SK-N-SH treated with all-trans-retinoic acid at 6 μM for 48 hours (cell line): Measurements from ENCODE around the gene SORL1.

Experiments used
- ATAC-seq: fragments of 200-7000 bp; cut with Tn5 transposase; 3 replicates; pipeline ENCODE4 v1.9.1; 2020; ENCODE audit warnings: mild to moderate bottlenecking, moderate library complexity
- ARNTL ChIP-seq: fragments of 450-650 bp; formaldehyde crosslinking; IDR thresholded peaks from 2 replicates; pipeline ENCODE4 v1.5.0; 2020; ENCODE audit warnings: low read depth, mild to moderate bottlenecking, moderate library complexity, borderline replicate concordance
- CSDC2 ChIP-seq: fragments of 250-450 bp; sonication (Bioruptor Pico); IDR thresholded peaks from 2 replicates; pipeline ENCODE4 v1.5.0; 2020; ENCODE audit warnings: mild to moderate bottlenecking, moderate library complexity
- ESRRG ChIP-seq: fragments of 250-450 bp; sonication (Bioruptor Pico); IDR thresholded peaks from 2 replicates; pipeline ENCODE4 v1.6.1; 2021; ENCODE audit warnings: mild to moderate bottlenecking
- GLIS3 ChIP-seq: fragments of 250-450 bp; sonication (Bioruptor Pico); IDR thresholded peaks from 2 replicates; pipeline ENCODE4 v1.5.0; 2020; ENCODE audit warnings: mild to moderate bottlenecking, moderate library complexity
- ISL1 ChIP-seq: fragments of 250-450 bp; sonication (Bioruptor Pico); IDR thresholded peaks from 2 replicates; pipeline ENCODE4 v2.1.2; 2022; ENCODE audit warnings: mild to moderate bottlenecking, moderate library complexity
- OSR1 ChIP-seq: fragments of 250-450 bp; sonication (Bioruptor Pico); IDR thresholded peaks from 2 replicates; pipeline ENCODE4 v1.8.0; 2022; ENCODE audit warnings: moderate library complexity, mild to moderate bottlenecking, inconsistent platforms
- PPARA ChIP-seq: fragments of 250-450 bp; sonication (Bioruptor Pico); IDR thresholded peaks from 2 replicates; pipeline ENCODE4 v1.5.0; 2020; ENCODE audit warnings: mild to moderate bottlenecking, borderline replicate concordance
- RARB ChIP-seq: fragments of 250-450 bp; sonication (Bioruptor Pico); IDR thresholded peaks from 2 replicates; pipeline ENCODE4 v1.8.0; 2021; ENCODE audit warnings: mild to moderate bottlenecking, moderate library complexity
- TCF4 ChIP-seq: fragments of 250-450 bp; sonication (Bioruptor Pico); IDR thresholded peaks from 2 replicates; pipeline ENCODE4 v1.8.0; 2021; ENCODE audit warnings: mild to moderate bottlenecking, moderate library complexity, borderline replicate concordance
- TOX ChIP-seq: fragments of 250-450 bp; sonication (Bioruptor Pico); IDR thresholded peaks from 2 replicates; pipeline ENCODE4 v1.8.0; 2021; ENCODE audit warnings: mild to moderate bottlenecking, moderate library complexity, borderline replicate concordance
- ZC3H10 ChIP-seq: fragments of 250-450 bp; sonication (Bioruptor Pico); IDR thresholded peaks from 2 replicates; pipeline ENCODE4 v1.5.1; 2021; ENCODE audit warnings: mild to moderate bottlenecking, moderate library complexity
- ZFP3 ChIP-seq: fragments of 250-450 bp; sonication (Bioruptor Pico); IDR thresholded peaks from 2 replicates; pipeline ENCODE4 v1.5.0; 2020; ENCODE audit warnings: mild to moderate bottlenecking, moderate library complexity
- ZFP30 ChIP-seq: fragments of 450-650 bp; formaldehyde crosslinking; IDR thresholded peaks from 2 replicates; pipeline ENCODE4 v1.5.0; 2022; ENCODE audit warnings: mild to moderate bottlenecking, moderate library complexity
- ZNF70 ChIP-seq: fragments of 450-650 bp; formaldehyde crosslinking; IDR thresholded peaks from 2 replicates; pipeline ENCODE4 v1.5.0; 2020; ENCODE audit warnings: mild to moderate bottlenecking, moderate library complexity
- ZNF8 ChIP-seq: fragments of 450-650 bp; formaldehyde crosslinking; IDR thresholded peaks from 2 replicates; pipeline ENCODE4 v1.5.0; 2020; ENCODE audit warnings: mild to moderate bottlenecking, moderate library complexity
- TF ChIP-seq, protein P1 (sequence below): fragments of 250-450 bp; sonication (Bioruptor Pico); IDR thresholded peaks from 2 replicates; pipeline ENCODE4 v1.8.0; 2021; ENCODE audit warnings: low read depth, mild to moderate bottlenecking, moderate library complexity, borderline replicate concordance
- TF ChIP-seq, protein P2 (sequence below): fragments of 250-450 bp; sonication (Bioruptor Pico); IDR thresholded peaks from 2 replicates; pipeline ENCODE4 v1.5.1; 2021; ENCODE audit warnings: mild to moderate bottlenecking, moderate library complexity
- TF ChIP-seq, protein P3 (sequence below): fragments of 250-450 bp; sonication (Bioruptor Pico); IDR thresholded peaks from 2 replicates; pipeline ENCODE4 v1.5.0; 2020; ENCODE audit warnings: mild to moderate bottlenecking, moderate library complexity
- TF ChIP-seq, protein P4 (sequence below): fragments of 250-450 bp; sonication (Bioruptor Pico); IDR thresholded peaks from 2 replicates; pipeline ENCODE4 v1.8.0; 2020; ENCODE audit warnings: mild to moderate bottlenecking, moderate library complexity, borderline replicate concordance

The SORL1 gene

DNA sequence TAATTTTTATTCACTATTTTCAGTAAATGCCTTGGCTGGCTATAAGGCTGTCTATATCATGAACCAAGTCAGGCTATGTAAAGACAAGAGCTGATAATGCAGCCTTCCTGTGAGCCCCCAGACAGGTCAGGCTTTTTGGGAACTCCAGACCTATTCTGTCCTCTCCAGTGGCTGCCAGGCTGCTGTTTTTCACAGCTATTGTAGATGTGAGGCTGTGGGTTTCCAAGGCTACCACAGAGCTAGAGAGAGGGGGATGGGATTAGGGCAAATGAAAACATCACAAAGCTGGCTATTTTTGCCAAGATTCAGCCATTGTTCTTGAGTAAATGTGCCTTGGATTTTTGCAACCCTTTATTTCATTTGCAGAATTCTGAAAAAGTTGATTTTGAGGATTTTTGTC lies 56.3 kb downstream of the SORL1 start (continued):
- TF ChIP-seq OSR1 = no peak

DNA sequence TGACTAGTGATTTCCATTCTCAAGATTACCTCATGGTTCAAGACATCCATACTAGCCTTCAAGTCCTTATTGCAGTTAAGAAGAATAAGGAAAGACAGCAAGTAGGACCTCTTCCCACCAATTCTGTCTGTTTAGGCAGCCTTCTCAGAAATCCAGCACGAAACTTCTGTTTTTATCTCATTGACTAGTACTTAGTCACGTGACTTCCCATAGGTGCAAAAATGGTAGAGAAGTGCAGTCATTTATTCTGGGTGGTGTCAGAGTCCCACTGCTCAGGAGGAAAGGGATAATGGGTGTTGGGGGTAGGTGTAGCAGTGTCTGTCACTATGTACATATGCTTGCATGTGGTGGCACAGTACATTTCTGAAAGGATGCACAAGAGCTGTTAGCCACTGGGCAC lies 58.3 kb downstream of the SORL1 start:
- no peak for ATAC-seq

DNA sequence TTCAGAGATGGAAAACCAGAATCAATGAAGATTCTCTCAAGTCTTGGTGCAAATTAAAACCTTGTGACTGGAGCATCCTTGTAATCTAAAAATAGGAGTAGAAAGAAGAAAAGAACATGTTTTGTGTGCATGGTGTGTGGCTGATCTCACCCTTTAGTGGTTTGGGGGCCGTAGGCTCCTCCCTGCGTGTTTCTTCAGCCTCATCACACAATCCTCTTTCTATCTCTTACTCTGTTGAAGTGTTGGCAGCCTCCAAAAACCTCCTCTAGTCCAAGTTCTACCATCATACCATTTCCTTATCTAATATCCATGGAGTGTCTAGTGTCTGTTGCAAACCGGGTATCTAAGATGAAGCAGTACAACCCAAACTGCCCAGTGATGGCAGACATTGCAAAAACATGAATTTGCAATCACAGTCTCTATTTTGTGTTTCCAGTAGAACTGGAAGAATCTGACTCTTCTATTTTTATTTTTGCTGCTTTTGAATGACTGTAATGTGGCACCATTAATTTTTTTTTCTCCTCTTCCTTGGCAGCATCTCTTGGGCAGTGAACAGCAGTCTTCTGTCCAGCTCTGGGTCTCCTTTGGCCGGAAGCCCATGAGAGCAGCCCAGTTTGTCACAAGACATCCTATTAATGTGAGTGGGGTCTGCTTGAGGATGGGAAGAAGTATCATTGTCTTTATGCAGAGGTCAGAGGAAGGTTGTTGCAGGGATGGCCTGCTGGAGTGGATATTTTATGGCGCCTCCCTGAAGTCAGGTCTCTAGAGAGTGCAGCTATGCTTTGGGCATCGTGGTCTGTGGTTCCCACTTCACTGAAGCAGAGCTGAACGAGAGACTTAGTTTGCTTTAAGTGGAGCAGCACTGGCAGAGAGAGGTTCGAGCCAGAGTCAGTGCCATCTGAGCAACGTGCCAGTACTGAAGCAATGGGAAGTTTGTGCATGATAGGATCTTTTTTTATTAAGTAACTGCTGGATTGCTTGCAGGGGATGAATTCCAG lies 60.7 kb downstream of the SORL1 start:
- no peak for TF ChIP-seq GLIS3 (CRISPR knock-in tag)
- TF ChIP-seq CSDC2 (CRISPR knock-in tag) = no peak
- TF ChIP-seq OSR1 = no peak
- no peak for TF ChIP-seq TCF4
- TF ChIP-seq, protein P1, sequence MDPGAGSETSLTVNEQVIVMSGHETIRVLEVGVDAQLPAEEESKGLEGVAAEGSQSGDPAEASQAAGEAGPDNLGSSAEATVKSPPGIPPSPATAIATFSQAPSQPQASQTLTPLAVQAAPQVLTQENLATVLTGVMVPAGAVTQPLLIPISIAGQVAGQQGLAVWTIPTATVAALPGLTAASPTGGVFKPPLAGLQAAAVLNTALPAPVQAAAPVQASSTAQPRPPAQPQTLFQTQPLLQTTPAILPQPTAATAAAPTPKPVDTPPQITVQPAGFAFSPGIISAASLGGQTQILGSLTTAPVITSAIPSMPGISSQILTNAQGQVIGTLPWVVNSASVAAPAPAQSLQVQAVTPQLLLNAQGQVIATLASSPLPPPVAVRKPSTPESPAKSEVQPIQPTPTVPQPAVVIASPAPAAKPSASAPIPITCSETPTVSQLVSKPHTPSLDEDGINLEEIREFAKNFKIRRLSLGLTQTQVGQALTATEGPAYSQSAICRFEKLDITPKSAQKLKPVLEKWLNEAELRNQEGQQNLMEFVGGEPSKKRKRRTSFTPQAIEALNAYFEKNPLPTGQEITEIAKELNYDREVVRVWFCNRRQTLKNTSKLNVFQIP (CRISPR knock-in tag) = no peak
- no peak for TF ChIP-seq ZFP3 (CRISPR knock-in tag)
- no peak for TF ChIP-seq ARNTL
- TF ChIP-seq ZNF8 = no peak
- no peak for ATAC-seq

More for the DNA sequence above, 58.3 kb downstream of the SORL1 start:
- TF ChIP-seq, protein P2, sequence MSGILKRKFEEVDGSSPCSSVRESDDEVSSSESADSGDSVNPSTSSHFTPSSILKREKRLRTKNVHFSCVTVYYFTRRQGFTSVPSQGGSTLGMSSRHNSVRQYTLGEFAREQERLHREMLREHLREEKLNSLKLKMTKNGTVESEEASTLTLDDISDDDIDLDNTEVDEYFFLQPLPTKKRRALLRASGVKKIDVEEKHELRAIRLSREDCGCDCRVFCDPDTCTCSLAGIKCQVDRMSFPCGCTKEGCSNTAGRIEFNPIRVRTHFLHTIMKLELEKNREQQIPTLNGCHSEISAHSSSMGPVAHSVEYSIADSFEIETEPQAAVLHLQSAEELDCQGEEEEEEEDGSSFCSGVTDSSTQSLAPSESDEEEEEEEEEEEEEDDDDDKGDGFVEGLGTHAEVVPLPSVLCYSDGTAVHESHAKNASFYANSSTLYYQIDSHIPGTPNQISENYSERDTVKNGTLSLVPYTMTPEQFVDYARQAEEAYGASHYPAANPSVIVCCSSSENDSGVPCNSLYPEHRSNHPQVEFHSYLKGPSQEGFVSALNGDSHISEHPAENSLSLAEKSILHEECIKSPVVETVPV (CRISPR knock-in tag) = no peak
- TF ChIP-seq ESRRG = no peak
- TF ChIP-seq, protein P3, sequence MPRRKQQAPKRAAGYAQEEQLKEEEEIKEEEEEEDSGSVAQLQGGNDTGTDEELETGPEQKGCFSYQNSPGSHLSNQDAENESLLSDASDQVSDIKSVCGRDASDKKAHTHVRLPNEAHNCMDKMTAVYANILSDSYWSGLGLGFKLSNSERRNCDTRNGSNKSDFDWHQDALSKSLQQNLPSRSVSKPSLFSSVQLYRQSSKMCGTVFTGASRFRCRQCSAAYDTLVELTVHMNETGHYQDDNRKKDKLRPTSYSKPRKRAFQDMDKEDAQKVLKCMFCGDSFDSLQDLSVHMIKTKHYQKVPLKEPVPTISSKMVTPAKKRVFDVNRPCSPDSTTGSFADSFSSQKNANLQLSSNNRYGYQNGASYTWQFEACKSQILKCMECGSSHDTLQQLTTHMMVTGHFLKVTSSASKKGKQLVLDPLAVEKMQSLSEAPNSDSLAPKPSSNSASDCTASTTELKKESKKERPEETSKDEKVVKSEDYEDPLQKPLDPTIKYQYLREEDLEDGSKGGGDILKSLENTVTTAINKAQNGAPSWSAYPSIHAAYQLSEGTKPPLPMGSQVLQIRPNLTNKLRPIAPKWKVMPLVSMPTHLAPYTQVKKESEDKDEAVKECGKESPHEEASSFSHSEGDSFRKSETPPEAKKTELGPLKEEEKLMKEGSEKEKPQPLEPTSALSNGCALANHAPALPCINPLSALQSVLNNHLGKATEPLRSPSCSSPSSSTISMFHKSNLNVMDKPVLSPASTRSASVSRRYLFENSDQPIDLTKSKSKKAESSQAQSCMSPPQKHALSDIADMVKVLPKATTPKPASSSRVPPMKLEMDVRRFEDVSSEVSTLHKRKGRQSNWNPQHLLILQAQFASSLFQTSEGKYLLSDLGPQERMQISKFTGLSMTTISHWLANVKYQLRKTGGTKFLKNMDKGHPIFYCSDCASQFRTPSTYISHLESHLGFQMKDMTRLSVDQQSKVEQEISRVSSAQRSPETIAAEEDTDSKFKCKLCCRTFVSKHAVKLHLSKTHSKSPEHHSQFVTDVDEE = no peak
- TF ChIP-seq ZFP30 (CRISPR knock-in tag) = no peak
- TF ChIP-seq TOX (CRISPR knock-in tag) = no peak
- no peak for TF ChIP-seq ZNF70
- TF ChIP-seq, protein P1 (CRISPR knock-in tag) = no peak
- TF ChIP-seq, protein P4, sequence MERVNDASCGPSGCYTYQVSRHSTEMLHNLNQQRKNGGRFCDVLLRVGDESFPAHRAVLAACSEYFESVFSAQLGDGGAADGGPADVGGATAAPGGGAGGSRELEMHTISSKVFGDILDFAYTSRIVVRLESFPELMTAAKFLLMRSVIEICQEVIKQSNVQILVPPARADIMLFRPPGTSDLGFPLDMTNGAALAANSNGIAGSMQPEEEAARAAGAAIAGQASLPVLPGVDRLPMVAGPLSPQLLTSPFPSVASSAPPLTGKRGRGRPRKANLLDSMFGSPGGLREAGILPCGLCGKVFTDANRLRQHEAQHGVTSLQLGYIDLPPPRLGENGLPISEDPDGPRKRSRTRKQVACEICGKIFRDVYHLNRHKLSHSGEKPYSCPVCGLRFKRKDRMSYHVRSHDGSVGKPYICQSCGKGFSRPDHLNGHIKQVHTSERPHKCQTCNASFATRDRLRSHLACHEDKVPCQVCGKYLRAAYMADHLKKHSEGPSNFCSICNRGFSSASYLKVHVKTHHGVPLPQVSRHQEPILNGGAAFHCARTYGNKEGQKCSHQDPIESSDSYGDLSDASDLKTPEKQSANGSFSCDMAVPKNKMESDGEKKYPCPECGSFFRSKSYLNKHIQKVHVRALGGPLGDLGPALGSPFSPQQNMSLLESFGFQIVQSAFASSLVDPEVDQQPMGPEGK (CRISPR knock-in tag) = no peak
- TF ChIP-seq PPARA (CRISPR knock-in tag) = no peak
- TF ChIP-seq ZC3H10 (CRISPR knock-in tag) = no peak
- TF ChIP-seq ISL1 (CRISPR knock-in tag) = no peak

DNA sequence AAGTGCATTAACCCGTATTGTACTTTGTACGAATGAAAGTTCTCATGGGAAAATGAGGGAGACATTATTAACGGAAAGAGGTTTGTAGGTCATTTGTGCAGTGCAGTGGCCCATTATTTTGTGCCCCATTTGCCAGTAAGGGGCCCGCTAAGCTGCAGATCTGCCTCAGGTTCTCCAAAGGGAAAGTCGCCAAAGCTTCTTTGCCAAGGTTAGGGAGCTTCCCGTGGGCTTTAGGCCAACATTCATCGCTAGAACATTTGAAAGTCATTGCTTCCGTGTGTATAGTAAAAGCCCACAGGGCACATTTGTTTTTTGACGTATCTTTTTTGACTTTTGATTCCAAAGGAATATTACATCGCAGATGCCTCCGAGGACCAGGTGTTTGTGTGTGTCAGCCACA lies 61.7 kb downstream of the SORL1 start:
- ATAC-seq = no peak
- TF ChIP-seq ZFP30 (CRISPR knock-in tag) = no peak
- no peak for TF ChIP-seq RARB (CRISPR knock-in tag)
- no peak for TF ChIP-seq TCF4
- no peak for TF ChIP-seq ZC3H10 (CRISPR knock-in tag)
- no peak for TF ChIP-seq ZFP3 (CRISPR knock-in tag)
- TF ChIP-seq, protein P2 (CRISPR knock-in tag) = no peak
- no peak for TF ChIP-seq ISL1 (CRISPR knock-in tag)
- no peak for TF ChIP-seq ESRRG
- TF ChIP-seq, protein P1 (CRISPR knock-in tag) = no peak
- TF ChIP-seq, protein P4 (CRISPR knock-in tag) = no peak
- TF ChIP-seq CSDC2 (CRISPR knock-in tag) = no peak
- TF ChIP-seq GLIS3 (CRISPR knock-in tag) = no peak
